ENCODE results near the gene SPATA46.

DNA sequence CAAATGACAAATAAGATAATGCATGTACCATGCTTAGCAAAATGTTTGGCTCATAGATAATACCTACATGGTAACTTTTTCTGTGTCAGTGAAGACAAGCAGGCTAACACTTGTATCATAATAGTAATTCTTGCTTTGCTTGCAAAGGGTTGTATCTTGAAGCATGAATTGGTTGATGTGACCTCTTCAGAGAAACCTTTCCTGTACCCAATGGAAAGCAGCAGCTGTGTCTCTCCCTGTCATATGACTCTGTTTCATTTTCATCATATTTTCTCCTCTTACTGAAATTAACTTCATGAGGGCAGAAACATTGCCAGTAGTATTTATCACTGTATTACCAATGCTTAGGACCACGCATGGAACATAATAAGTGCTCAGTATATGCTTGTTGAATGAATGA lies 30.9 kb upstream of the SPATA46 start:
- TF ChIP-seq YY1 (IDR thresholded peaks at IDR 0.05; ENCODE audit: low read depth, low read length) (no peak), FOSL1 (IDR thresholded peaks at IDR 0.05; ENCODE audit: insufficient read depth, low read depth, low read length) (no peak), PHF8 (conservative IDR thresholded peaks at IDR 0.05; ENCODE audit: low read depth, low read length) (no peak), MAFK (IDR thresholded peaks at IDR 0.05; ENCODE audit: low read depth, low read length) (no peak), TAF1 (IDR thresholded peaks at IDR 0.05; ENCODE audit: low read depth, low read length) (no peak), ZNF274 (IDR thresholded peaks at IDR 0.05; ENCODE audit: borderline replicate concordance, extremely low read depth, low read length) (no peak), TCF12 (IDR thresholded peaks at IDR 0.05; ENCODE audit: low read depth, low read length) (no peak), SP1 (IDR thresholded peaks at IDR 0.05; ENCODE audit: low read depth, low read length) (no peak), CEBPB (IDR thresholded peaks at IDR 0.05; ENCODE audit: low read depth, low read length) (no peak)
- TF ChIP-seq, protein P1, sequence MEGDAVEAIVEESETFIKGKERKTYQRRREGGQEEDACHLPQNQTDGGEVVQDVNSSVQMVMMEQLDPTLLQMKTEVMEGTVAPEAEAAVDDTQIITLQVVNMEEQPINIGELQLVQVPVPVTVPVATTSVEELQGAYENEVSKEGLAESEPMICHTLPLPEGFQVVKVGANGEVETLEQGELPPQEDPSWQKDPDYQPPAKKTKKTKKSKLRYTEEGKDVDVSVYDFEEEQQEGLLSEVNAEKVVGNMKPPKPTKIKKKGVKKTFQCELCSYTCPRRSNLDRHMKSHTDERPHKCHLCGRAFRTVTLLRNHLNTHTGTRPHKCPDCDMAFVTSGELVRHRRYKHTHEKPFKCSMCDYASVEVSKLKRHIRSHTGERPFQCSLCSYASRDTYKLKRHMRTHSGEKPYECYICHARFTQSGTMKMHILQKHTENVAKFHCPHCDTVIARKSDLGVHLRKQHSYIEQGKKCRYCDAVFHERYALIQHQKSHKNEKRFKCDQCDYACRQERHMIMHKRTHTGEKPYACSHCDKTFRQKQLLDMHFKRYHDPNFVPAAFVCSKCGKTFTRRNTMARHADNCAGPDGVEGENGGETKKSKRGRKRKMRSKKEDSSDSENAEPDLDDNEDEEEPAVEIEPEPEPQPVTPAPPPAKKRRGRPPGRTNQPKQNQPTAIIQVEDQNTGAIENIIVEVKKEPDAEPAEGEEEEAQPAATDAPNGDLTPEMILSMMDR (IDR thresholded peaks at IDR 0.05; ENCODE audit: control extremely low read depth in 1 of 3, insufficient read depth in 1 of 3, low read depth in 1 of 3, low read length in 3 of 3) = no peak
